Adrenal gland (tissue), 5 donors: ENCODE data around the gene RPS8.

Experiments used
- CTCF ChIP-seq, 6 experiments: fragments of 450-650 bp in 4 of 6; fragments of 200-600 bp in 2 of 6; sonication (generic) in 1 of 6; IDR thresholded peaks; 1 replicate in 5 of 6; 2 replicates in 1 of 6; pipeline versions ENCODE4 v1.5.1 to v1.8.0; 2016 to 2021; ENCODE audit warnings: antibody characterized with exemption in 6 of 6, mild to moderate bottlenecking in 2 of 6, moderate library complexity in 1 of 6
- POLR2A ChIP-seq, 2 donors: fragments of 450-650 bp; IDR thresholded peaks; one replicate each; pipeline ENCODE4 v1.6.1; 2017; ENCODE audit warnings: antibody characterized with exemption in 2 of 2, mild to moderate bottlenecking in 2 of 2, moderate library complexity in 1 of 2
- donor health status: DM: no; HTN: no; CAD: no.

GRCh38 chr1:44820328-44821239 lies 45.2 kb downstream of the RPS8 start:
- TF ChIP-seq CTCF (IDR thresholded peaks at IDR 0.05) (peak in 1 of 6 experiments; percentile 24), POLR2A (IDR thresholded peaks at IDR 0.05) (no peak)
